Glutamatergic neuron (in vitro differentiated cells): ENCODE data around the gene TMPRSS7. TPM values are rescaled to one million over a fixed set of nuclear protein-coding genes. Genes with fewer than 3 reads are reported as not detected.
"Not testable (repeated sequence)": the region's sequence is repeated elsewhere in the genome, so short reads cannot be mapped to it uniquely, and the experiment has no call there.

ENCODE experiments used
- DNase-seq: peaks from one replicate; pipeline ENCODE4 v3.0.0; 2022
- H3K27ac Mint-ChIP-seq: one replicate; pipeline ENCODE4 v1.8.0; 2020; ENCODE audit warnings: mild to moderate bottlenecking, mixed read lengths, inconsistent platforms; ENCODE audit not compliant: unreplicated experiment
- H3K27me3 Mint-ChIP-seq: one replicate; pipeline ENCODE4 v1.8.0; 2020; ENCODE audit warnings: mild to moderate bottlenecking, moderate library complexity, mixed read lengths, inconsistent platforms; ENCODE audit not compliant: unreplicated experiment
- H3K36me3 Mint-ChIP-seq: one replicate; pipeline ENCODE4 v1.8.0; 2020; ENCODE audit warnings: mild to moderate bottlenecking, mixed read lengths, inconsistent platforms; ENCODE audit not compliant: unreplicated experiment
- H3K4me1 Mint-ChIP-seq: one replicate; pipeline ENCODE4 v1.8.0; 2020; ENCODE audit warnings: mild to moderate bottlenecking, low read depth, mixed read lengths, inconsistent platforms; ENCODE audit not compliant: unreplicated experiment
- H3K4me3 Mint-ChIP-seq: one replicate; pipeline ENCODE4 v1.8.0; 2020; ENCODE audit warnings: mild to moderate bottlenecking, mixed read lengths, inconsistent platforms; ENCODE audit not compliant: unreplicated experiment
- H3K9me3 Mint-ChIP-seq: one replicate; pipeline ENCODE4 v1.8.0; 2020; ENCODE audit warnings: mild to moderate bottlenecking, moderate library complexity, mixed read lengths, inconsistent platforms; ENCODE audit not compliant: unreplicated experiment
- total RNA-seq: library from RNA; stranded (reverse); fragmentation: NEBNext Ultra II Directional; extraction: Animal tissue kit (Norgen Biotek cat#: 25700); gene quantifications from one replicate; pipeline ENCODE4 v1.2.1, GENCODE V29; 2021; ENCODE audit not compliant: unreplicated experiment
- TF ChIP-seq, protein P1 (sequence below): fragments of 200-600 bp; sonication (generic); IDR thresholded peaks from one replicate; pipeline ENCODE4 v1.5.0; 2021; ENCODE audit not compliant: partially characterized antibody, unreplicated experiment

The TMPRSS7 gene
- total RNA-seq, 1 donor from 2014 or later, result not detected

DNA sequence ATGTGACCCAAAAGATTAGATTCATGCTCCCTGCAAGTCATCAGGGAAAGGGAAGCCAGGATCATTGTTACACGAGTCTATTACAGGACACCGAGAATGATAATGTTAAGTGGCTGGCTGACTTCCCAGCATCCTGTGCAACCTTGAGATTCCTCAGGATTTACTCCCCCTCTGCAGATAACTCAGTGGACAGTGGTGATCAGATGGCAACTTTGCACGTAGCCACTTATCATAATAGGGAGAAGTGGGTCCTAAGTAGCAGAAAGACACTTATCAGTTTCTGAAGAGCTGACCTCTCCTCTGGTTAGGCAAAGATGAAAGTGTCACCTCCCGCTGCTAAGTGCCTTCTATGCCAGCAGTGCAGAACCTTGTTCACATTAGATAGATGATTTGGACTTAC is 6.7 kb upstream of the TMPRSS7 start:
- Mint-ChIP-seq H3K4me3 (no peak overlapping the region), H3K36me3 (no peaks in the 10 kb centered on the region), H3K4me1 (peaks cover 11% of the 10 kb centered on the region), H3K27me3 (no peaks in the 10 kb centered on the region), H3K9me3 (peaks cover 5% of the 10 kb centered on the region), H3K27ac (no peak overlapping the region)
- TF ChIP-seq, protein P1, sequence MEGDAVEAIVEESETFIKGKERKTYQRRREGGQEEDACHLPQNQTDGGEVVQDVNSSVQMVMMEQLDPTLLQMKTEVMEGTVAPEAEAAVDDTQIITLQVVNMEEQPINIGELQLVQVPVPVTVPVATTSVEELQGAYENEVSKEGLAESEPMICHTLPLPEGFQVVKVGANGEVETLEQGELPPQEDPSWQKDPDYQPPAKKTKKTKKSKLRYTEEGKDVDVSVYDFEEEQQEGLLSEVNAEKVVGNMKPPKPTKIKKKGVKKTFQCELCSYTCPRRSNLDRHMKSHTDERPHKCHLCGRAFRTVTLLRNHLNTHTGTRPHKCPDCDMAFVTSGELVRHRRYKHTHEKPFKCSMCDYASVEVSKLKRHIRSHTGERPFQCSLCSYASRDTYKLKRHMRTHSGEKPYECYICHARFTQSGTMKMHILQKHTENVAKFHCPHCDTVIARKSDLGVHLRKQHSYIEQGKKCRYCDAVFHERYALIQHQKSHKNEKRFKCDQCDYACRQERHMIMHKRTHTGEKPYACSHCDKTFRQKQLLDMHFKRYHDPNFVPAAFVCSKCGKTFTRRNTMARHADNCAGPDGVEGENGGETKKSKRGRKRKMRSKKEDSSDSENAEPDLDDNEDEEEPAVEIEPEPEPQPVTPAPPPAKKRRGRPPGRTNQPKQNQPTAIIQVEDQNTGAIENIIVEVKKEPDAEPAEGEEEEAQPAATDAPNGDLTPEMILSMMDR, result no peak
- no peak for DNase-seq

DNA sequence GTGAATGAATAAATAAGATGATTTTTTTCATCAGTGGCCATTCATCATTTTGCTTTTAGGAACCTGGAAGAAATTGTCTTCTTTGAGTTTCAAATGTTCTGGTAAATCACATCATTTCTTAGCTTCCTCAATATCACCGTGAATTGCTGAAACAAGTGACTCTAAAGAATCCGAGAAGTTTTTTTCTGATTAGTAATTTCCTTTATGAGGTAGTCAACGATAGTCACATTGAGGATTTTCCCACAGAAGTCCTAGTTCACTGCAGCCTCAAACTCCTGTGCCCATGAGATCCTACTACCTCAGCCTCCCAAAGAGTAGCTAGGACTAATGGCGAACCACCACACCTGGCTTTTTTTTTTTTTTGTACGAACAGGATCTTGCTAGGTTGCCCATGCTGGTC is 3.6 kb upstream of the TMPRSS7 start:
- Mint-ChIP-seq H3K4me3 (no peak overlapping the region), H3K36me3 (no peaks in the 10 kb centered on the region), H3K4me1 (peaks cover 19% of the 10 kb centered on the region), H3K27me3 (no peaks in the 10 kb centered on the region), H3K27ac (no peak overlapping the region), H3K9me3 (no peaks in the 10 kb centered on the region)
- TF ChIP-seq, protein P1, result no peak
- no peak for DNase-seq

DNA sequence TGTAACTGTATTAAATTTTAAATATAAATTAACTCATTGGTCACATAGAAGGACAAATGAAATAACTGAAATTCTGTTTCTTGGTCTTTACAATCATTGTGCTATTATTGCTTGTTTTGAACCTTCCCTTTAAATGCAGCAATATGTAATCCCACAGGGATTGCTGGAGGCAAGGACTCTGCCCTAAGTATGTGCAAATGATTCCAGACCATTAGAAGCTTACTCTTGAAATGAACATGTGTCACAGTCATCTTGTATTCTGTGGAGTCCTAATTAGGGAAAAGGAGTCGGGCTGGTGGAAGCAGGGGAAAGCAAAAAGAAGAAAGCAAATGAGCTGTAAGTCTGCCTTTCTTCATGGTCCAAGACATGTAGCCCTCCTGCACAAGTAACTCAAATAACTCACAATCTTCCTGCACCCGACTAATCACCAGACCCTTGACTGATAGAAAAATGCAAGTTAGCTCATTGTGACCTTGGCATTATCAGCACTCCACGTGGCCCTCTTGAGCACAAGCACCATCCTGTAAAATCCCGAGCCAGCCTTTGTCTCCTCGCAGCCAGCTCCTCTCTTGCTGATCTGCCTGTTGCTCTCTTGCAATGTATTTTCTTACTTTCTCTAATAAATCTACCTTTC is 2.3 kb upstream of the TMPRSS7 start:
- Mint-ChIP-seq H3K9me3 (no peaks in the 10 kb centered on the region), H3K27ac (peak overlapping the region; percentile 94), H3K36me3 (no peaks in the 10 kb centered on the region), H3K27me3 (no peaks in the 10 kb centered on the region), H3K4me3 (peak overlapping the region; percentile 40), H3K4me1 (peaks cover 19% of the 10 kb centered on the region)
- no peak for DNase-seq
- TF ChIP-seq, protein P1, result no peak

DNA sequence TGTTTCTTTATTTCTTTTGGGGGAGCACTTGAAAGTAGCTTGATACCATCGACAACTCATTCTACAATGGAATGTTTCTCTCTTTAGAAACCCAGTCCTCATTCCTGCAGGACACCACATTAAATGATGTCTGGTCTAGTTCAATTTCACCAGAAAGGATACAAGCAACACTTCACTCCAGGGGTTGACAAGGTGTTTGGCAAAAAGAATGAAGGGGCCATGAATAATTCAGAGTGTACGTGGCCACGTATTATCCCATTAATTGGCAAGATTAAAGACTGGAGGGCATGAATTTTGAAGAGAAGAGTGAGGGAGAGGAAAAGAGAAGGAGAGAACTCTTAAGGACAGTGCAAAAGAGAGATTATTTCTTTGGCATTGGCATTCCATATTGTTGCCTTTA is 705 bp downstream of the TMPRSS7 start:
- Mint-ChIP-seq H3K27ac (no peak overlapping the region), H3K4me1 (peaks cover 19% of the 10 kb centered on the region), H3K36me3 (peaks cover 4% of the 10 kb centered on the region), H3K4me3 (no peak overlapping the region), H3K27me3 (no peaks in the 10 kb centered on the region), H3K9me3 (no peaks in the 10 kb centered on the region)
- TF ChIP-seq, protein P1, result no peak
- no peak for DNase-seq

DNA sequence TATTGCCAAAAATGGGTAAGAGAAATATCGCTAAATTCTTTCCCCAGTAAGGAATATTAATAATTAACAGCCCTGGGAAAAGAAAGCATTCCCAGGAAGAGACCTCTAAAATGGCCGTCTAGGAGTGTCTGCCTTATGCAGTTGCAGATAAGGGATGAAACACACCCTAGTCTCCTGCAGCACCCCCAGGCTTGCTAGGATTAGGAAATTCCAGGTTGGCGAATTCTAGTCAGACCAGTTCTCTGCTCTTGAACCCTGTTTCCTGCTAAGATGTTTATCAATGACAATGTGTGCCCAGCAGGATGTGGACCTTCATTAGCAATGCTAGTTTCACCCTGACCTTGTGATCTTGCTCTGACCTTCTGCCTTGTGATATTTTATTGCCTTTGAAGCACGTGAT is 2.7 kb downstream of the TMPRSS7 start:
- H3K4me3 Mint-ChIP-seq, H3K9me3 Mint-ChIP-seq, H3K27me3 Mint-ChIP-seq, H3K27ac Mint-ChIP-seq, H3K36me3 Mint-ChIP-seq, DNase-seq: not testable (repeated sequence)
- peaks cover 17% of the 10 kb centered on the region for H3K4me1 Mint-ChIP-seq
